Stimulated activated CD4-positive, alpha-beta T cell treated with anti-CD3 and anti-CD28 coated beads, Interleukin-12 subunit alpha, Interleukin-12 subunit beta, amount 100 ng/mL, for 48 hours (primary cell): ENCODE measurements around the gene COL6A3.
"Not testable (repeated sequence)": the region's sequence is repeated elsewhere in the genome, so short reads cannot be mapped to it uniquely, and the experiment has no call there.

ENCODE experiments used
- DNase-seq, 3 donors: peaks; one replicate each; pipeline ENCODE4 v3.0.0-alpha.2; 2020; ENCODE audit warnings: low read depth in 2 of 3, low spot score in 1 of 3

The COL6A3 gene

DNA sequence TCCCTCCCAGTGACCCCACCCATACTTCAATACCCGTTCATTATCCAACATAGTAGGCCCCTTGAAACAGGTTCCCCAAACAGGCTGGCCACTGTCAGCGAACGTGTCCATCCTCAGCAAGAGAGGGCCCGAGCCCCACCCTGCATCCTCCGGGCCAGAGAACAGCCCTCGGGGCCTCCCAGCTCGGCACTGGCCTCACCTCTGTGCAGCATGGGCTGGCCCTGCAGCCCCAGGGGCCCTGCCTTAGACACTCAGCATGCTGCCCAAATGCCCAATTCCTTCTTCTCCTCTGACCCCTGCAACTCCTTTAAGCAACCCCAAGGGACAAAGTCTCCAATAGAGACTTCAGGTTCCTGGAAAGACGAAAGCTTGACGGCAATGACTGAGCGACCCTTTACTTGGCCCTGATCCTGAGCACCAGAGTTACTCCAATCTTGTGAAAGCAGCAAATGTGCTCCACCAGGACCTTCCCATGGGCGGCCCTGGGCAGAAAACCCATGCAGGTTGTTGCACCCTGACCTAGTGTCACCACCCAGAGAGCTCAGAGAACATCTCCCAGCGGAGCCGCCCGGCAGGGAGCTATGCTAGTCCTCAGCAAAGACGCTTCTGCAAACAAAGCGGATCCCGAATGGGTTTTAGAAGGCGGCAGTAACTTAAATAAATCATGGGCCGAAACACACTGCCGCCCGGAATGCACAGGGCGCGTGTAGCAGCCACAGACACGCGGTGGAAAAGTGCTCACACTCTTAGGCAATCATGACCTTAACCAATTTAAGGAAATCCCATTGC lies 782 bp downstream of the COL6A3 start:
- DNase-seq: no peak

DNA sequence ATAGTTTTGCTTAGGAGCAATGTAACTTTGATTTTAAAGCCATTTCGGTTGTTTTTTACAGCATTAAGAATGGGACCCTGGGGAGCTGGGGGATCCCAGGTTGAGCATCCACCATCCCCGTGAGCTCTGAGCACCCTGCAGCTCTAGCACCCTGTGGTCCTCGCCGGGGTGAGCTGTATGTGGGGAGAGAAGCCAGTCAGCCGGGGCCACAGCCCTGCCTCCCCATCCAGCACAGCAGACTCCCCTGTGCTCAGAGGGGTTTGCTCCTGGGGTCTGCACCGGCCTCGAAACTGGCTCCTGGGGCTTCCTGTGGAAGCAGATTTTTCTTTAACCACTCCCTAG lies 1.3 kb downstream of the COL6A3 start:
- DNase-seq: no peak

DNA sequence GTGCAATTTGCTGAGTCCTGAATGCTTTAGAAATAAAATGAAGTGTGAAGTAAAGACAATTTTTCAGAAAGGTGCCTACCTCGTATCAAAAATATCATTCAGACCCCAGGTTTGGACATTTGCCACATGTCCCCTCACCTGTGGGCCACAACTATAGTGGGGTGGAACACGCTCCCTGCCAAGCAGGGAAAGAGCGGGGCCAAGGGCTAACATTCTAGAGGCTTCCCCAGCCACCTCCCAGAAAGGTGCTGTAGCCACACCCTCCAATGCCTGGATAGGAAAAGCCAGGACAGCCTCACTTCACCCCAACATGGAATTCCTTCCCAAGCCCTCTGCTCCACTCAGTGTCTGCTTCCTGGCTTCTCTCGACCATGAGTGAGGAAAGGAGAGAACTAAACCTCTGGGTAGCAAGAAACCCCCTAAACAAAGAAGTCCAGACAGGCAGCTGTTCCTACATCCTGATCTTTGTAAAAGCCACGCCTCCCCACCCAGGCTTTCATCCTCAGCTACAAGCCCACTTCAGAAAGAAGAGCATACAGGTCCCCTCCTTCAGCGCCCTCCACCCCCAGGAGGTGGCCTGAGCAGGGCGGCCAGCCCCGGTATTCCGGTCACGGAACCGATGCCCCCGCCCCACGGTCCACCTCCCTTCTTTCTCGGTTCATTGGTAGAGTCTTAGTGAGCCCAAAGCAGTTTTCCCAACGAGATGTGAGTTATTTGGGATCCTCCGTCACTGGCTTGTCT lies 2.1 kb downstream of the COL6A3 start:
- no peak for DNase-seq

DNA sequence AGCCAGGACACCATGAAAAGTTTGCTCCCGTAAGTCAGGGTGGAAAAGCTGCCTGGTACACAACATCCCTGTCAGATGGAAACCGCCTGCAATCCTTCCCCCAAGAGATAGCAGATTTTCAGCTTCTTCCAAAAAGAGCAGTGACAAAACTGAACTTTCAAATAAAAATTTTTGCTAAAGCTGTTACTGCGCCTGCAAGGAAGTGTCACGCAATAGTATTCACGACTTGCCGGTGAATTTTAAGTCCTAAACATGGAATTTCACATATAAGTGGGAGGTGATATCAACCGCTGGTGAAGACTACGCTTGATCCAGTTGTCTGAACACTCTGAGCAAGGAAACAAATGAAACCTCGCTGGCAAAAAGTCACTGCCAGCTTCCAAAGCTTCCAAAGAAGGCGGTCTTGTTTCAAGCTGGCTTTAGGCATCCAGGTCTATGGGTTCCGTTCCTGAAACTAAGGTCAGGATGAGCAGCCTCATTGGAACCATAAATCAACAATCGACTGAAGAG lies 2.8 kb downstream of the COL6A3 start:
- no peak for DNase-seq

DNA sequence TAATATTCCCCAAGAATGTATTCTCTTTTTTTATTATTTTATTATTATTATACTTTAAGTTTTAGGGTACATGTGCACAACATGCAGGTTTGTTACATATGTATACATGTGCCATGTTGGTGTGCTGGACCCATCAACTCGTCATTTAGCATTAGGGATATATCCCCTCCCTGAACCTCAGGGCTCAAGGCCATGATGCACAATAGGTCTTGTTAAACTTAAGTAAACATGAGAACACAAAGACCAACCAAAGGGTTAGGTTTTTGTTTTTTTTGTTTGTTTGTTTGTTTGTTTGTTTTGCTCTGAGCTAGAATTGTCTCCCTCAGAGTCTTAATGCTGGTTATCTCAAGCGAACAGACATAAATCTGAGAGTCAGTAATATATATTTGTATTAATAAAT lies 4.7 kb downstream of the COL6A3 start:
- DNase-seq: not testable (repeated sequence)

DNA sequence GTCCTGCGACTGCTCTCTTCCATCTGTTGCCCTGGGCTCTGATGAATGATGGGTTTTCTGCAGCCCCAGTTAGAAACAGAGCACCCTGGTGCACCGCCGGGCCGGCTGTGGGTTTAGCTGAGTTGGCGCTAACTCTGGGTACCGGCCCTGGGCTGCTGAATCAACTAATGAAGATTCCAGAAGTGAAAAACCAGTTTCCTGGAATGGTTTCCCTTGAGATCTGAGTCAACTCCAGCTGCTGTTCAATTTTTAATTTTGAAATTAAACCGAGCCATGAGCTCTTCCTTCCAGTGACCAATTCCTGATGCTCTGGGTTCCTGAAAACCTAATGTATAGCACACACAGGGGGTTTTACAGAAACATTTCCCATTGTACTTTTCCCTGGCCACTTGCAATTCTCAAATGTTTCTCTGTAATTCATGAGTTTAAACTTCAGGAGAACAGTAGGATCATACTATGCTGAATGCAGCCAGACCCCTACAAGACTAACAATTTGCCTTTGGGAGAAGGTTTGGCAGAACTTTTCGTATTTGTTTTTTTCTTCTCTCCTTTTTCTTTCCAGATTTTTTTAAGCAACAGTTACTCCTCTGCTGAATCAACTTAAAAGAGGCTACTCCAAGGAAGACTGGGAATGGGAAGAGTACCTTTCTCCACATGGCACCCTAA lies 5.5 kb downstream of the COL6A3 start:
- no peak for DNase-seq

DNA sequence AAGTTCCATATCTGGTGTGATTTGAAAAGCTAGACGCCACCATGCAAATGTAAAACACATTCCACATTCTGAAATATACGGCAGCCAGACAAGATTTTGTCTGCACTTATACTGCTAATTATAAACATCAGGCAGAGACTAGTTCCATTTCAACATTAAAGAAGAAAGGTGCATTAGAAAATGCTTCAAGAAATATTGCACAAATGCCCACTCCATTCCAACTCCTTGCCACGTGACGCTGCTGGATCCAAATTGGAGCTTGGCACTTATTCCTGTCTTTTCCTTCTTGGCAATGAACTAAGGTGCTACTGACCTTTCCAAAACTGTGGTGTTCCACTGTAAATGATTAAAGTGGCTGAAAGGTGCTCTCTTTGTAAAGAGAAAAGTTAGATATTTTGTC lies 6.3 kb downstream of the COL6A3 start:
- DNase-seq: no peak

DNA sequence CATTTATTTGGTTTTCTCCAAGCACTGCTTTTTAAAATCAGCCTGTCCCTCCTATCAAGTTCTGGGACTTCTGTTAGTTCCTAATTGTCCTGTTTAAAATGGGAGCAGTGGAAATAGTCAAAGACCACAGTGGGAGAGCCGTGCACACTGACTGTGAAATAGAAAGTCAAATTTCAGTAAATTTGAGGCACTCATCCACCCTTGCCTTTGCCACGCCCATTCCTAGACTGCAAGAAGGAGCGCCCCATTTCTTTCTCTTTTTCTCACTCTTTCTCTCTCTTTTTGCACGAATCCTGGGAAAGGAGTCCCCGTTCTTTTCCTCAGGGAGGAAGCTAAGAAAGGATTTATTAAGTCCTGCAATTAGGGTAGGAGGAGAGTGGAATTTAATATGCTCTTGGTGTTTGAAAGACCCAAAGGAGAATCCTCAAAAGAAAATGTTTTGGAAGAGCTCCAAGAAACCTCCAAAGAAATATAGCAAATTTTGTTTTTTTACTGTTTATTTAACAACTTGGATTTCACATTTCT lies 7.5 kb downstream of the COL6A3 start:
- no peak for DNase-seq

DNA sequence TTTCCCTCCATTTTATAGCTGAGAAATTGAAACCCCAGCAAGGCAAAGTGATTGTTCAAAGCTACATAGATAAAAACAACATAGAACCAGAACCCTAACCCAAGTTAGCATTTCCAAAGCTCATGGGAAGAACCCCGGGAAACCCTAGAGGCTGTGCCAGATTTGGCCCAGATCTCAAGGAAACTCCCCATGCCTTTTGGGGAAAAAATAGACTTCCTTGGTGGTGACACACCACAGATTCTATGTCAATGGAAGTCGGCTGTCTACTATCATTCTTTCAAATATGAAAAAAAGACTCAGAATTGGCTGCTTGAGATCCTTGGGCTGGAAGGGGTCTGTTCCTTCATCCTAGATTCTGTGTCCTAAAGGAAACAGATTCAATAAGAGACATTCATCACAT lies 8.4 kb downstream of the COL6A3 start:
- DNase-seq: no peak

DNA sequence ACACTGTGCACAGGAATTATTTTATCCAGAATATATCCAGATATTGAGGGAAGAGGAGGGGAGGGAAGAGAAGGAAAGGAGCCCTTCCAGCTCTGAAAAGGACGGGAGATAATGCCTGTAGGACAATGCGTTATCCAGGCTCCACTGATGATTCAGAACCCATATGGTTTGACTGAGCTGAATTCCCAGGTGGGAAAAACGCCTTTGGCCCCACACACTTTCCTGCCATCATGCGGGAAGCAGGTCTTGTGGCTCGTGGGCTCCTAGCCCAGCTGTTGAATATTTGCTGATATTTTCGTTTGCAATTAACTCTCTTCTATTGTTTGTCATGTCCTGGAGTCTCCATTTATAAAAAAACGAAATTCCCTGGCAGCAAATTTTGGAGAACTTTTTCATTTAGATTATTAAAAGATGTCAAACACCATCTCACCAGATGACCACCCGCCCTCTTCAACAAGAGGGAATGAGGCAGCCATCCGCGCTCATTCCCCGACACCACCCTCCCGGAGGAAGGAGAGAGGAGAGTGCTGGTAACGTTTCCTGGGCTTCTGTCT lies 8.9 kb downstream of the COL6A3 start:
- DNase-seq: no peak

DNA sequence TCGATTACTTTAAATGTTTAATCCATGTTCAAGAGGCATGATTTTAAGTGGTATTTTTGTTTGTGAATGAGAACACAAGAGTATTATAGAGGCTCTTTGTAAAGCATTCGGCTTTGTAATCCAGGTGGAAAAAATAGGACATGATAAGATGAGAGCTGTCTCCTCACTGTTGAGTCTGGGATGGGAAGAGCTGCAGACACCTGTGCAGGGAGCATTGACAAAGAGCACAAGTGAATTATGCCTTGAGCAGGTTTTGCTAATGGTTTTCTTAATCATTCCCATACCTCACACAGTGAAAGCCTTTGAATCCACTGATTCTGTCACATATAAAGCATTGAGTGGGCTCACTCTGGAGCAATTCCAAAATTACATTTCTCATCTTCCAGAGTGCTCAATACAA lies 9.6 kb downstream of the COL6A3 start:
- no peak for DNase-seq

DNA sequence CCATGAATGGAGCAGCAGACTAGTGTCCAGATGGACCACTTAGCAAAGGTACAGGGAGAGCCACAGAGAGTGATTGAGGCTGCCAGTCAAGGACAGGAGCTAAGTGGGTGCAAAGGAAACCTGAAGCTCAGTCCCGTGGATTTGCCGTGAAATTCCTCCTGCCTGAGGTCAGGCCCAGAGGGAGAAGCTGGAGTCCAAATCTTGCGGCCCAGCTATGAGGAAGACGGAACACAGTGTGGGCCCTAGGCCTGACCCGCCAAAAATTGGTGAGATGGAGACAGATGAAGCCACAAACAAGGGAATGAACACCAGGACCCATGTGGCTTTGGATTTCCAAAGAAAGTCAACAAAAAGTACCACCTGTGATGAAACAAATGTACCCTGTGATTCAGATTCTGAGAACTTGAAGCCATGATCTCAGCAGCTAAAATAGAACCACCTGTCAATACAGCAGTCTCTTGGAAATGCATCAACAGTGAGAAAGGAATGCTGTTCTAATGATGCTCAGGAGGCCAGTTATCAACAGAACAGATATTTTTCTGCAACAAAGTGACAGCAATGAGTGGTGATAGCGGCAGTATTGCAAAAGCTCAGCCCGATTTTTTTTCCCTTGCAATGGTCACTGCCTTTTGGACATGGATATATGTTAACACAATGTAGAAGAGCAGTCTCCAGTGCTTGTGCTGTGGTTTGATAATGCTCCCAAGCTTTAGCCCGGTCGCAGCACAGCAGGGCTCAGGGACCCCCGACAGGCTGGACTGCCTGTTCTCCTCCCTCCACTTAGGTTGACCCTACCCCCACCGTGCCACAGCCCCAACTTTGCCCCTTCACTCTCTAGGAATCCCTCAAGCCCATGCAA lies 10.7 kb downstream of the COL6A3 start:
- DNase-seq: no peak

DNA sequence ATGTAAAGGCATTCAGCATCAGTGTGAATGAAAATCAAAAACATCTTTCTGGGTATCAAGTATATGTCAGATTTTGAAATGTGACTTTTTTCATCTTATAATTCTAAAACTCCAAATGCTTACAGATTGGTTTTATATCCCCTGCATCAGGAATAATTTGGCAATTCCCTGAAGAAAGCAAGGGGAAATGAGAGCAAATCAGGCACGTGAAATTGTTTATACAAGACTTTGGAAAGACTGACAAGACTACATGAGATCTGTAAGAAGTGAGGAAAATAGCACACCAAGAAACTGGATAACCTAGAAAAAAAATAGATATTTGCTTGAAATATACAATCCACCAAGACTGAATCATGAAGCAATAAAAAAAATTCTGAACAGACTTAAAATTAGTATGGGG lies 13.8 kb downstream of the COL6A3 start:
- DNase-seq: no peak

DNA sequence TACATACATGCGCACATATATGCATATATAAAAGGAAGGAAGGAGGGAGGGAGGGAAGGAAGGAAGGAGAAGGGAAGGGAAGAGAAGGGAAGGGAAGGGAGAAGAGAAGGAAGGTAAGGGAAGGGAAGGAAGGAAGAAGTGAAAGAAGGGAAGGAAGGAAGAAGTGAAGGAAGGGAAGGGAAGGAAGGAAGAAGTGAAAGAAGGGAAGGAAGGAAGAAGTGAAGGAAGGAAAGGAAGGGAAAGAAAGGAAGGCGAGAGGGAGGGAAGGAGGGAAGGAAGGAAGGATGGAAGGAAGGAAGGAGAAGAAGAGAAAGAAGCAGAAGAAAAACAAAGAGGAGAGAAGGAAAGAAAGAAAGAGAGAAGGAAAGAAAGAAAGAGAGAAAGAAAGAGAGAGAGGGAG lies 16.9 kb downstream of the COL6A3 start:
- DNase-seq: no peak

DNA sequence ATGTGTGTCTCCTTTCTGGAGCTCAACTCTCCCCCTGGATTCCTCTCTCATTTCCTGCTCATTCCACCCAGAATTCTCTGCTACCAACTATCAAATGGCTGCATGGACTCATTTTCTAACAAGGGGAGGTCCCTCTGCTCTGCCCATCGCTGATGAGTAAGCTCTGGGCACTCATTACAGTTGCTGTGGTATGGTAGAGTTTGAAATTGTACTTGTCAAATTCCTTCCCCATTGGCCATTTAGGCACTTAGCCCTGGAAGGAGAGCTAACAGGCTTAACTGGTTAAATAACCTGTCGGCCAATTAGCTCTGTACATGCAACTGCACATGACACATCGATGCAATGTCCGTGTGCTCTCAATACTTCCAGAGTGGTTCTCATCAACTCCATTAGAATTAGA lies 20.4 kb downstream of the COL6A3 start:
- no peak for DNase-seq

DNA sequence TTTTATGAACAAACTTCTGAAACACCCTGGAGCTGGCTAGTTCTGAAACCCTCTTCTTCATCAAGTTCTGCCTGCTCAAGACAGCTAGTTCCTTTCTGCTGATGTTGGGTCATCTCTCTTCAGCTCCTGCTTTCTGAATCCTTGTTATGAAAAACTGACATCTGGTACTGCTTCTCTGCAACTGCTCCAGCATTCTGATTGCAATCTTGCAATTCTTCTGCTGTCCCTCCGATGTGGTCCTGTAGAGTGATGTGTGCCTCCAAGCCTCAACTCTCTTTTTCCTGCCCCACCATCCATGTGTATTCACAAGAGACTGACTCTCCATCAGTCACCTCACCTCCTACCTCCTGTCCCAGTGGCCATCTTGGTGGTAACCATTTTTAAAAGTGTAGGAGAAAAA lies 21.8 kb downstream of the COL6A3 start:
- DNase-seq: no peak

DNA sequence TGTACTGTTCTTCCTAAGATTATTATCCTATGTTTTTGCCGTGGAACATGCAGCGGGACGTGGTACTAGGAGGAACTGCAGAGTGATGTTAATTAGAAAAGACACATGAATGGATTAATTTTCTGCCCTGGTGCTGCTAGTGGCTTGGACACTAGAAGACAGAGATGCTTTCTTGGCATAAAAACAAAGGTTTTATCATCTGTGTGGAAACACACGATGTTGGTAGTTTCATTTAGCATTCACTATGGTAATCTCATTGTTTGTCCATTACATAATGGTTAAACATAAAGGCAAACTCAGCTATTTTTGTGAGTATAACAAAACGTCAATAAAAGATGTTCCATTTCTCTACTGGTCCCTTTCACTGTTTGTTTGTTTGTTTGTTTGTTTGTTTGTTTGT lies 22.8 kb downstream of the COL6A3 start:
- no peak for DNase-seq

DNA sequence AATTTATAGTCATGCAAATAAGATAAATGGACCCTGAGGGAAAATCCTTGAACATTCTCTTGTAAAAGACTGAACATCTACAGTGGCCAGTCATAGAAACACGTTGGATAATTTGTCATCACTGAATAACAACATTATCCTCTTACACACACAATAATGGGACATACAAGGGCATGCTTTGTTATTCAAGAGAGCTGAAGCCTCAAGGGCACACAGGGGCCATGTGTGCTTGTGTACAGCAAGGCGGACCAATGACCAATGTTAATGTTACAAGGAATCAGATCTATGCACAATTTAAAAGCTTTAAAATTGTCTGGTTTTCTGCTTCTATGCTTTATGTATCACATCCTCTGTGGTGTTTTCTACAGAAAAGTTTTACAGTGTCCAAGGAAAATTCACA lies 23.7 kb downstream of the COL6A3 start:
- no peak for DNase-seq

DNA sequence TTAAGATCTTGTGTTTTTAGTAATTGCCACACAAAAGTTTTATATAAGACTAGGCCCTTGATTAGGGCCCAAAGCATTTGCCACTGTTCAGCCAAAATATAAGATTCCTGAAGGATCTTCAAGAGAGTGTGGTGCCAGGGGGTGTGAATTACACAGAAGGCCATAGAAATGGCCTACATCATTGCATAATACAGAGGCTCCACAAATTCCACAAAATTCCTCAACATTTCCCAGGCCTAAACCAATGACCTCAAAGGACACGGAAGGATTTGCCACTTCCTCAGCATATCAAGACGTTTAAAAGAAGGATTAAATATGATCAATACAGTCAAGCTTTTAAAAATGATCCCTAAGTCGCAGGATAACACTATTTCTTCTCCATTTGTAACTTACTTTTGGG lies 24.1 kb downstream of the COL6A3 start:
- no peak for DNase-seq

DNA sequence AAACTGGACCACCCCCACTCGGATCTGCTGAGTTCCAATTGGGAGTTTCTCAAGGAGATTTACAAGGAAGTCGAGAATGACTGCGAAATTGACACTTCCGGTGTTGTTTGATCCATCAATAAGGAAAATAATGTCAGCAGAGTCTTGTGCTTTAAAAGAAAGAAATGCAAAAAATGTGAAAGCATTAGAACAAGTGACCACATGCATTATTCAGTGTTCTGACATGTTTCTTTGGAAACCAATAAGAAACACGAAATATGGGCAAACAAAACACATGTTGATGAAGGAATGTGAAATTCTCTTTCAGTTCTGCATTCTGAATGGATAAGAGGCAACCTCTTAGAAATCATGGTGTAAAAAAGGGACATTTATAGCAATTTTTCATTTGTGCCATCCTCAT lies 25.9 kb downstream of the COL6A3 start:
- no peak for DNase-seq

DNA sequence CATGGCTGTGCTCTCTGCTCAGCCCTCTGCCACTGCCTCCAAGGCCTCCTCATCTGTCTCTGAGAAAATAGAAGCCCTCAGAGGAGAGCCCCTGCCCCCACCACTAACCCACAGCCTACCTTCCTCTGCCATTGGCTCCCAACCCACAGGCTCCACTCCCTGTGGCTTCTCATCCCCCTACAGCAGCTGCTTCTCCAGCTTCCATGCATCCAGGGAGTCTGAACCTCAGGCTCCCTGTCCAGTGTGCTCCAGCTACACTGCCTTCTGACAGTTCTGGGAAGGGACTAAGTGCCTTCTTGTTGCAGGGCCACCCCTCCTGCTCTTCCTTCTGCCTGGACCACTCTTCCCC lies 29.3 kb downstream of the COL6A3 start:
- DNase-seq: no peak
